Bone marrow (tissue), 2 donors: ENCODE data around the gene TRPC1.
"Not testable (repeated sequence)": the region's sequence is repeated elsewhere in the genome, so short reads cannot be mapped to it uniquely, and the experiment has no call there.

ENCODE experiments used
- DNase-seq, 2 donors: peaks; one replicate each; lab custom pipeline; 2025; lab: John Stamatoyannopoulos, UW

The TRPC1 gene

DNA sequence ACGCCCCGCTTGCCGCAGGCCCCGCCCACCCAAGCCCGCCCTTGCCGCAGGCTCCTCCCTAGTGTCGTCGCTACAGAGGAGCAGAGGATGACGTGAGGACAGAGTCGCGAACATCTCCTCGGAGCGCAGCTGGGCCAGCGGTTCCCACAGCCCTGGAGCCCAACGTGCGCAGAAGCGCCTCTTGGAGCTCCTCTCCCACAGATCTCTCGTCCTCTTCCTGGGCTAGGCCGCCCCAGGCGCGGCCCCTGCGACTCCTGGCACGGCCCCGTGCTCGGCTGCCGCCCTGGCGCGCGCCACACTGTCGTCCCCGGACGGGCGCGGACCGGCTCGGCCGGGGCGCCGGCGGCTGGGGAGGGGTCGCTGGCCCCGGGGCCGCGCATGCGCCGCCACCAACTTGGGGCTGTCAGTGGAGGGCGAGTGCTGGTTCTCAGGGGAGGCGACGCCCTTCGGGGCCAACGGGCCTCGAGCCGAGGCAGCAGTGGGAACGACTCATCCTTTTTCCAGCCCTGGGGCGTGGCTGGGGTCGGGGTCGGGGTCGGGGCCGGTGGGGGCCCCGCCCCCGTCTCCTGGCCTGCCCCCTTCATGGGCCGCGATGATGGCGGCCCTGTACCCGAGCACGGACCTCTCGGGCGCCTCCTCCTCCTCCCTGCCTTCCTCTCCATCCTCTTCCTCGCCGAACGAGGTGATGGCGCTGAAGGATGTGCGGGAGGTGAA, at the start of gene TRPC1:
Gene TRPC1 (plus strand): TSS at position 67 of the 714 bp plus-strand sequence. CDS start 526 bp downstream, at position 593.
- peak; percentile 48 to 53 for DNase-seq

DNA sequence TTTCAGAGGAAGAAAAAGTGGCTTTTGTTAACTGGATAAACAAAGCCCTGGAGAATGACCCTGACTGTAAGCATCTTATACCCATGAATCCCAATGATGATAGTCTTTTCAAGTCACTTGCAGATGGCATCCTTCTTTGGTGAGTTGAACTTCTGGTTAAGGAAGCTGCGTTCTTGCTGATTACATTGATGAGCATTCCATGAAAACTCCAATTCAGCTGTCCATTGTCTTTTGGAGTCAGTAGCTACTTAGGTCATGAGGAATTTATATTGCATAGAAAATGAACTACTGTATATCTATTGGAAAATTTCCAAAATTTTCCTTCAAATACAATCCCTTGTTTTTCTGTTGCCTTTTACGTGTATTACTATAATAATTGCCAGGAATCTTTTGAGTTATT, 47.7 kb upstream of the TRPC1 start:
- DNase-seq: no peak

DNA sequence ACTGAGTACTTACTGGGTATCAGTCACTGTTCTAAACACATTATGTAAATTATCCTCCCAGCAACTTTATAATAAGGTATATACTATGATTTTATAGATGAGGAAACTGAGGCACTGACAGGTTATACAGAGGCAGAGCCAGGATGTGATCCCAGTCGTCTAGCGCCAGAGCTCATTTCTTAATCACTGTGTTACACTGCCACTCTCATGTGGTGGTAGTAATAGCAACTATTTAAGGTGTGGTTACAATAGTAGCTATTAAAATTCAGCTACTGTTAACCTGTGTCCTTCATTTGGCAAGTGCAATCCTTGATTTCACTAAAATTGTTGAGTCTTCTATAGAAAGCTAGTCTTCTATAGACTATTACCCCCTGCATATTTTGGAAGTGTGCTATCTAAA, 43.1 kb upstream of the TRPC1 start:
- no peak for DNase-seq

DNA sequence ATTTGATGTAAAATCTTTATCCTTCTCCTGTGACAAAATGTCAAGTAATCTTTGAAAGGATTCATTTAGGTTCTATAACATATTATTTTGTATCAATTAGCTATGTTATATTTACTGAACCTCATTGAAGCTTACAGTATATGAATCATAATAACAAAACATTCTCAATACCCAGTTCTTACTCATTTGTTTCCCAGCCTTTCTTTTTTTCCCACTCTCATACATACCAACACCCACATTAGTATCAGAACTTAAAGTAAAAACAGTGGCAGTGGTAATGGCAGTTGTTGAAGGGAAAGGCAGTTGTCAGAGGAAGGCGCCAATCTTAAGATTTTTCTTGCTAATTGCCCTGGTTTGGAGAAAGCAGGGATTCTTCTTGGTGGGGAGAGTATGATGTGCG, 33.2 kb upstream of the TRPC1 start:
- DNase-seq: no peak

DNA sequence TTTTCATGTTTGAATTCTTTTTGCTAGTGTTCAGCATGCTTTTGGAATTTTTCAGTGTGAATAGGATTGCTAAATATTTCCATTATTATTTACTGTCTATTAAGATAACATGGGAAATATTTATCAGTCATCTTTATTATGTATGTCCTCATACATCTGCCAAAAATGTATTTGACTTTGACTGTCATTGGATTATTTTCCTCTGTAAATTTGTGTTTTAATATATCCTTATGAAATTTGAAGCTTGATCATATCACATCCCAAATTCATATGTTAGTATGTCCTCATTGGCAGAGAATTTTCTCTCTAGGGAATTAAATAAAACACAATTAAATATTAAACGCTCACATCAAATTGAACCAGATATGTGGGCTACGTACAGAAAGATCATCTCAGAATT, 32.3 kb upstream of the TRPC1 start:
- DNase-seq: no peak

DNA sequence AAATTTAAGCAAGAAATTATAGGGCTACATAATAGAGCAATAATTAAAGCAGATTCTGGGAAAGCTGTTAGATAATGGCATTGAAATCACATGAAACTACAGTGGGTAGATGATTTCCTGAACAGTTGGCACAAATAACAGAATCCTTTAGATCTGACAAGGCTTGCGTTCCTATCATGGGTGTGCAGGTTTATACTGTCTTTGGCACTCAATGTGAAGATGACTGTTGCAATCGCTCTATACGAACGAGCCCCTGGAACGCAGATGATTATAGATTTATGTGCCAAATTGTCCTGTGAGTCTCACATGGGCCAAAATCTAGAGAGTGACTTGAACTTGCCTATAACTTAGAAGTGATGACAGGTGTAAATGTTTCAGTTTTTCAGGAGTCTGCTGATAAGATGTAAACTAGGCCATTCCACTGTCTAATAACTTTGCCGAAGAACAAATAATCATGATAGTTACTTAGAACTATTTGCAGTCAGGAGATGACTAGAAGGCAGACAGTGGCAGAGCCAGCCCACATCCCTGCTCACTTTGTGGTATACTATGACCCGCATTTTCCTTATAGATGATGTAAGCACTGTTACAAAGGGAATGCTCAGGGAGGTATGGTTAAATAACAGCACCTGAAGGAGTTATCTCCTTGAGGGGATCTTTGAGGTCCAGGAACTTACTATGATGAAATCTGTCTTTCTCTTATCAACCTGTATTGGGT, 30.5 kb upstream of the TRPC1 start:
- DNase-seq: no peak

DNA sequence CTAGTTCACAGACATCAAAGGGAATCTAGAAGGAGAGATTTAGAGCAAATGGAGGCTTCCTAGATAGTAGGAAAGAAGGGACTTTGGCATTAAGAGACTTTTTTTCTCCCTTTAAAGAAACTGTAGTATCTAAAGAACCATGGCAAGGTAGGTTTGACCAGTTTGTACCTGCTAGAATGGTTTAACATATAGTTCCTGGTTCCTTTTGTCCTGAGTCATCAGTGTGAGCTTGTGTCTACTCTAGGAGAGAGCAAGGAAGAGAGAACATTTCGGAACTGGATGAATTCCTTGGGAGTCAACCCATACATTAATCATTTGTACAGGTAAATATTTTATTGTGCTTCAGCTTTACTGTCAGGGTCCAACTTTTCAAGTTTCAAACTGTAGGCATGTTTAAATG, 29.6 kb upstream of the TRPC1 start:
- DNase-seq: no peak

DNA sequence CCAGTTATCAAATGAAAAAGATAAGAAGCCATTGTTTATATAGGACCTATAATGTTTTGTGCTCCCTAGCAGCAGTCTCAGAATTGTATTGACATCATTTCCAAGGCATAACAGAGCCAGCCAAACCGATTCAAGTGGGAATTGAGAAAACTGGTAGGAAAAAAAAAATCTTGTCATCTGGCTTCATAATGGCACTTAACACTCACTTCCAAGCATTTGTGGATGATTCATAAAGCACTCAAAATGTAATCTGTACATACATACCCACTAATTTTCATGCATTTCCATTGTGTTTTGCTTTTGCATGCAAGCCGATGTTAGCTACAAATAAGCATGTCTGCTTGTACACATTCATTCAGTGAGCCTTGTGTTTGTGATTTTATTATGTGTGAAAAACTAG, 18.6 kb upstream of the TRPC1 start:
- no peak for DNase-seq

DNA sequence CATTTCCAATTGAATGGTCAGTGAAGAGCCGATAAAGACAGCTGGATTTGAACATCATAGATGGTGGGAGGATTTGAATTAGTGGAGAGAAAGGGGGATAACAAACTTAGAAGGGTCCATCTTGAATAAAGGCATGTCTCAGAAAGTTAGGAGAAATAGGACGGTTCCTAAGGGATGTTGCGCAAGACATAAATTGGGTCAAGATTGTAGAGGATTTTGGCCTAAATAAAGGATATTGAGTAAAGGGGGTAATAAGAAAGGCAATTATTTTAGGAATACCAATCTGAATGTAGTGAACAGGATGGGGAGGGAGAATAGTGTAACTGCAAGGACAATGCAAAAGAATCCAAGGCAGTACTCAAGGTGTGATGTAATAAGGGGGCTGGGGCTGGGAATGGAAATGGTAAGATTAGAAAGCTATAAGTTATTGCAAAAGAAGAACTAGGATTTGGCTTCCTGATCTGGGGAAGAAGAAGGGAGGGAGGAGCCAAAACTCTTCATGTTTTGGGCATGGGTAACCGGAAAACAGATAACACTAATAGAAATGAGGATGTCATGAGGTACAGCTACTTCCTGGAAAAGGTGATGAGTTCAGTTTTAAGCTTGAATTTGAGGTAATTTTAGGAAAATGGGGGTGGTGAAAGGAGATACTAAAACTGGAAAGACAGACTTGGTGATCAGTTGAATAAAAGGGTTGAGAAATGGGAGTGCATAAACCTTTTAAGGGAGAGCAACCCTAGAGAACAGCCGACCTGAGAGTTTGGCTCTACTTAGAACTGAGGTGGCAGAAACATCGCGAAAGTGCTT, 17.3 kb upstream of the TRPC1 start:
- DNase-seq: no peak

DNA sequence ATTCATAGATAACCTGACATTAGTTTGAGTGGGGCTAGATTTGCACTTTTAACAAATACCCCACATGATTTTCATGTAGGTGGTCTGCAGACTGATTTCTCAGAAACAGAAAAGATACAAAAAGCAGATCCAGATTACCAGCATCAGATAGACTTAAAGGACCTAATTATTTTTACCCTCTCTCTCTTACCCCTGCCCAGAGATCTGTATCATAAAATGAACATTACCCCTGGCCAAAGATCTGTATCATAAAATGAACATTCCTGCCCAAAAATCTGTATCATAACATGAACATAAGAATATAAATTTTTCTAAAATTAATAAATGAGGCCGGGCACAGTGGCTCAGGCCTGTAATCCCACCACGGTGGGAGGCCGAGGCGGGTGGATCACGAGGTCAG, 14.6 kb upstream of the TRPC1 start:
- no peak for DNase-seq

DNA sequence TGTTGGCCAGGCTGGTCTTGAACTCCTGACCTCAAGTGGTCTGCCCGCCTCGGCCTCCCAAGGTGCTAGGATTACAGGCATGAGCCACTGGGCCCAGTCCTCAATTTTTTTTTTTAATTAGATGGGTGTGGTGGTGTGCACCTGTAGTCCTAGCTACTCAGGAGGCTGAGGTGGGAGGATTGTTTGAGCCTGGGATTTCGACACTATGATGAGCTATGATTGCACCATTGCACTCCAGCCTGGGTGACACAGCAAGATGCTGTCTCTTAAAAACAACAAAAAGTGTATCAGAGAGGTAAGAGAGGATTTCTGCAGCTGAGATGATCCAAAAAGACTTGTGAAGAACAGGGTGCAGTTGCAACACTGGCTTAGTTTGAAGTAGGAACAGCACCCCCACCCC, 9.0 kb upstream of the TRPC1 start:
- not testable (repeated sequence) for DNase-seq

DNA sequence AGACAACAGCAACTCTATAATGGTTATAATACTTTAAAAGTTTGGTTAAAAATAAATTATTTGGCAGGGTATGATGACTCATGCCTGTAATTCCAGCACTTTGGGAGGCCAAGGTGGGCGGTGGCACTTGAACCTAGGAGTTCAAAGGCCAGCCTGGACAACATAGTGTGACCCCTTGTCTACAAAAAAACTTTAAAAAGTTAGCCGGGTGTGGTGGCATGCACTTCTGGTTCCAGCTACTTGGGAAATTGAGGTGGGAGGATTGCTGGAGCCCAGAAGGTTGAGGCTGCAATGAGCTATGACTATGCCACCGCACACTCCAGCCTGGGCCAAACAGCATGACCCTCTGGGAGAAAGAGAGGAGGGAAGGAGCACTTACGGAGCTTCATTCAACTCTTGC, 7.7 kb upstream of the TRPC1 start:
- no peak for DNase-seq

DNA sequence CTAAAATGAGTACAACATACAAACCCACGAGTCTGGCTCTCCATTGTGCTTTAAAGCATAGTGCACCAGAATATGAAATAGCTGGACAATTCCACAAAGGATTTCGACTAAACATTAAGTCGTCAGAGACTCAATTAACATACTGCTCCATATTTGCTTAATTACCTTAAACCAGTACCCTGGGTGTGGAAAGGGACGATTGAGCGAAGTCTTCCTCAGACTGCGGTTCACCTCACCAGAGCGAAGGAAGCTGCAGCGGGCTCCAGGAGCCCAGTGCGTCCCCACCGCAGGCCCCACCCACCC, 218 bp upstream of the TRPC1 start:
- DNase-seq: no peak

DNA sequence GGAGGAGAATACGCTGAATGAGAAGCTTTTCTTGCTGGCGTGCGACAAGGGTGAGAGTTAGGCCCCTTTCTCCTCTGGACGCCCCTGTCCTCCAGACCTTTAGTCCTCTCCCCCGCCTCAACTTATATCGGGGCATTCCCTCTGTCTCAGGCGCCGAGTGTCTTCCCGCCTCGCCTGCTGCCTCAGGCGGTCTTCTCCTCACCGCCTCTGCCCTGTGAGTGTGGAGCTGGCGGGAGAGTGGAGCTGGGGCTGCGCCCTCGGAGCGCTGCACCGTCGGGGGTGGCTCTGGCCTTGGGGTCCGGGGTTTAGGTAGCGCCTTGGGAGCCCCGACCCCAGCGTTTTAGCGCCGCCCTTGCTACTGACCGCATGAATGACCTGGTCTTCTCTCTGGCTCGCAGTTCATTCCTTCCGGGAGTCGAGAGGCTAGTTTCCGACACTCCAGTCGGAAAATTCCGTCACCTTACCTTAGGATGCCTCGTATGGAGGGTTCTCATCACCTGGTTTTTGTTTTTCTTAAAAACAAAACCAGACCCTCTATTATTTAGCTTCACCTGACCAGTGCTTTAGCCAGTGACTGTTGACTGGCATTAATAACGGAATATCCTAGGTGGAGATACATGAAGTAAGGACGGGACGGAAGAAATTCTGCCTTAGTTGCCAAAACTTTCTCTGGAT, 985 bp downstream of the TRPC1 start:
- no peak for DNase-seq

DNA sequence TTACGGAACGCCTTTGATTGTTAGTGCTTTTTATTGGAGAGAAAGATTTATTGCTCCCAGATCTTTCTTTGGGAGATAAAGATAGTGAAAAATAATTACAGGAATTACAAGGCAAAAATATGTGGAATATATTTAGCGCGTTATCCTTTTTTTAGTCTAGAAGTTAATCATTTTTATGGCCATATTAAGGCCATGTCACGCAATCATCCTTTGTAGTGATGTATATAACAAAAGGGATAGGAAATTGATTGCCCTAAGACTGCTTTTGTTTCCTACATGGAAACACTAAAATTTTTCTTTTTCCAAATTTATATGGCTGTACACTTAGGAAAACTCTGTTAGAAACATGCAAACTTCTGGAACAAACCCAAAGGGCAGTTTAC, 1.5 kb downstream of the TRPC1 start:
- DNase-seq: no peak

DNA sequence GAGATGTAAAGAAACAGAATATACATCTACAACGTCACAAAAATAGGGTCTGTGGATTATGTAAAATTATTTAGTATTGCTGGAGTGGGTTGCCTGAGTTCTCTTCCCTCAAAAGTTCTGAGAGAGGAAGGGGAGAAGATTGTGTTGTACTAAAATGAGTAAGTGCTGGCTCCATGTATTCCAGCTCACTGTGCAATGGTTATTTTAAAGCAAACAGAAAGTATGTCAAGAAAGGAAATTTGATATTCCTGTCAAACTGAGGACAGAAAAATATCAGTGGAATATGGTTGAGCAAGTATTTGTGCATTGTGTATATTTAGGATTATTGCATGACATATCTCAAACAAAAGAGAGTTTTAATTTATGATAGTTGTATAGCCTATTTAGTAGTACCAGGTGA, 2.2 kb downstream of the TRPC1 start:
- no peak for DNase-seq

DNA sequence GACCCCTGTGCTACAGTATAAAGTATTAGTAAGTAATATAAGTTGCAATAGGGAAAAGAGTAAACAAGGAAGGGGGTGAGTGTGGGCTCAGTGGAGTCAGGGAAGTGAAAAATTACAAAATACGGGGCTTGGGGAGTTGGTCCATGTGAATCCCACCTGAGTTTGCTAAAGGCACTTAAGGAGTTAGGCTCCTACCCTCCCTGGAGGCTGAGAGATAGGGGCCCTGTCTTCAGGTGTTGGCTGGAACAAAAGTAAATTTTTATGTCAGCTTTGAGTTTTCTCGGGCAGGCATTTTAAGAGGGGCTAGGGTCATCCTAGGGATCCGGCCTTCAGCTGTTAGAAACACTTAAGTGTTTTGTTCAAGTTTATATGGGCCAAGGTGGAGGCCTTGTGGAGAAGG, 8.2 kb downstream of the TRPC1 start:
- DNase-seq: no peak

DNA sequence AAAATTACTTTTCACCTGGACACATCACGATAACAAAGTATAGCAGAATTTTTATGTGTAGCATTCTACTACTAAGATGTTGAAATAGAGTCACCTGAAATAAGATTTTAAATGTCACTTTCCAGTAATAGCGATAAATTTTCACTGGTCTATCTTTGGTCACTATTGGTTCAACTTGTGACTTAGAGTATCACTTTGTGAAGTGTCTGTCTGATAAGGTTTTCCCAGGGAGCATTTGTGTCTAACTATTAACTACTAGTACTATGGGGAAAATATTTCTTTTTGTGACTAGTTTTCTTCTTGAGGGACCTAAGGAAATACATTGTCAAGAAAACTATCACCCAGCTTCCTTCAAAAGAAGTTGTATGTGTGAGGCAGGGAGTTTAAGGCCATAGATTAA, 11.0 kb downstream of the TRPC1 start:
- no peak for DNase-seq

DNA sequence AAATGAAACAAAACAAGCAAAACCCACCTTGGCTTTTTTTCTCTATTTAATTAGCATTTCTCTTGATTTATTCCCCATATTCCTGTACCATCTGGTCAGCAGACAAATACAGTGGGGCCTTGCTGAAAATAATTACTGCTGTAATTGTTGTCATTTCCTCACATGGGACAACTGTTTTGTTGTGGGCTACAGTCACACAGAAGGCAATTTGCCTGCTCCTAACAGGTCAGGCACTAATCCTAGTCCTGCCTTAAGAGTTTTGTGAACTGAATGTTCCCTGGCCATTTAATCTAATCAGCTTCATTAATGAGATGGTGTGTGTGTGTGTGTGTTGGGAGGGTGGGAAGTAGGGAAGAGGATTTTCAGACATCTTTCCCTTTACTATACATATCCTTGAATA, 11.6 kb downstream of the TRPC1 start:
- no peak for DNase-seq

DNA sequence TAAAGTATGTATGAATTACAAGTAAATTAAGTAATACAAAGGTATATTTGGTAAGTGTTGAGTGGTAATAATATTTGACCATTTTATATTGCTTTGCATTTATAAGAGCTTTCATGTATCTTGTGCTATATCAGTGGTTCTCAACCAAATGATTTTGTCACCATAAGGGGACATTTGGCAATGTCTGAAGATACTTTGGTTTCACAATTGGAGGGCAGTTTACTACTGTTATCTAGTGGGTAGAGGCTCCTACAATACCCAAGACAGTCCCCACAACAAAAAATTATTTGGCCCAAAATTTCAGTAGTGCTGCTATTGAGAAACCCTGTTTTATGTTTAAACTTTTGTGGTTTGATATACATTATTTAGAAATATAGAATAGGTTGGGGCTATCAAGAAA, 14.6 kb downstream of the TRPC1 start:
- no peak for DNase-seq

DNA sequence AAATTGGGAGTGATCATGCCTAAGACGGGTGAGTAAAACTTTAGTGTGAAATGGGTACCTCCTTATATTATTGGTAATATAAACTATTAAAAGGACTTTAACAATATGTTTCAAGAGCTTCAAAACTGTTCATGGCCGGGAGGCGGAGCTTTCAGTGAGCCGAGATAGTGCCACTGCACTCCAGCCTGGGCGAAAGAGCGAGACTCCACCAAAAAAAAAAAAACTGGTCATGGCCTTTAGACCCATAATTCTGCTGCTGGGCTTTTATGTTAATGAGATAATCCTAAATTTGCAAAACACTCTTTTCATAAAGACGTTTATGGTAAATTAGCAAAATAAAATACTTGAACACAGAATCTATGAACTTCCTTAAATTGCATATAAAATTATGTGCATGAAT, 22.8 kb downstream of the TRPC1 start:
- DNase-seq: no peak

DNA sequence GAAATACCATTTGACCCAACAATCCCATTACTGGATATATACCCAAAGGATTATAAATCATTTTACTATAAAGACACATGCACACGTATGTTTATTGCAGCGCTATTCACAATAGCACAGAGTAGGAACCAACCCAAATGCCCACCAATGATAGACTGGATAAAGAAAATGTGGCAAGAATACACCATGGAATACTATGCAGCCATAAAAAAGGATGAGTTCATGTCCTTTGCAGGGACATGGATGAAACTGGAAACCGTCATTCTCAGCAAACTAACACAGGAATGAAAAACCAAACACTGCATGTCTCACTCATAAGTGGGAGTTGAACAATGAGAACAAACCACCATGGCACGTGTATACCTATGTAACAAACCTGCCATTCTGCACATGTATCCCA, 26.7 kb downstream of the TRPC1 start:
- not testable (repeated sequence) for DNase-seq

DNA sequence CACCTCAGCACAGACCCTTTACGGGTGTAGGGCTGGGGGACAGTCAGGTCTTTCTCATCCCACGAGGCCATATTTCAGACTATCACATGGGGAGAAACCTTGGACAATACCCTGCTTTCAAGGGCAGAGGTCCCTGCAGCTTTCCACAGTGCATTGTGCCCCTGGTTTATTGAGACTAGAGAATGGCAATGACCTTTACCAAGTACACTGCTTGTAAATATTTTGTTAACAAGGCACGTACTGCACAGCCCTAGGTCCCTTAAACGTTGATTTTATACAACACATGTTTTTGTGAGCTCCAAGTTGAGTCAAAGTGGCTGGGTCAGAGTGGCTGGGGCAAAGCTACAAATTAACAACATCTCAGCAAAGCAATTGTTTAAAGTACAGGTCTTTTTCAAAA, 28.8 kb downstream of the TRPC1 start:
- DNase-seq: not testable (repeated sequence)
